Stomach (tissue), 9 donors: ENCODE results near the gene CREB5. TPM values are rescaled to one million over a fixed set of nuclear protein-coding genes. Genes with fewer than 3 reads are reported as not detected.

ENCODE experiments used
- DNase-seq, 2 donors: peaks; one replicate each; pipeline versions ENCODE4 v3.0.0 to v3.0.0-alpha.2; 2013 to 2019
- H3K27ac ChIP-seq, 5 donors: fragments of 200-600 bp in 4 of 5; sonication (generic) in 4 of 5; one replicate each; pipeline ENCODE4 v1.5.1; 2013 to 2019; ENCODE audit warnings: mild to moderate bottlenecking in 1 of 5, moderate library complexity in 1 of 5
- H3K27me3 ChIP-seq, 3 donors: fragments of 200-600 bp; sonication (generic); one replicate each; pipeline ENCODE4 v1.5.1; 2017 to 2019; ENCODE audit warnings: mixed run types in 1 of 3
- H3K36me3 ChIP-seq, 4 donors: fragments of 200-600 bp; sonication (generic); 1 replicate in 3 of 4; 2 replicates in 1 of 4; pipeline ENCODE4 v1.5.1; 2016 to 2019
- H3K4me1 ChIP-seq, 4 donors: fragments of 200-600 bp; sonication (generic); one replicate each; pipeline ENCODE4 v1.5.1; 2016 to 2019
- H3K4me3 ChIP-seq, 4 donors: fragments of 200-600 bp; sonication (generic) in 3 of 4; one replicate each; pipeline ENCODE4 v1.5.1; 2016 to 2019; ENCODE audit warnings: mild to moderate bottlenecking in 1 of 4
- H3K9me3 ChIP-seq, 4 donors: fragments of 200-600 bp; sonication (generic); one replicate each; pipeline ENCODE4 v1.5.1; 2016 to 2019
- CTCF ChIP-seq, 7 experiments: fragments of 450-650 bp in 4 of 7; fragments of 200-600 bp in 3 of 7; sonication (generic) in 3 of 7; IDR thresholded peaks; one replicate each; pipeline ENCODE4 v1.5.1; 2016 to 2019; ENCODE audit warnings: antibody characterized with exemption in 7 of 7, control low read depth in 2 of 7, mild to moderate bottlenecking in 1 of 7
- EP300 ChIP-seq: sonication (generic); formaldehyde crosslinking; IDR thresholded peaks from one replicate; pipeline ENCODE4 v1.6.1; 2017; ENCODE audit warnings: antibody characterized with exemption
- POLR2A ChIP-seq, 4 donors: fragments of 450-650 bp; IDR thresholded peaks; one replicate each; pipeline ENCODE4 v1.6.1; 2016; ENCODE audit warnings: antibody characterized with exemption in 4 of 4, control low read depth in 2 of 4, mild to moderate bottlenecking in 1 of 4, moderate library complexity in 1 of 4
- POLR2AphosphoS5 ChIP-seq, 3 donors: sonication (generic); formaldehyde crosslinking; IDR thresholded peaks; one replicate each; pipeline ENCODE4 v1.6.1; 2016; ENCODE audit warnings: antibody characterized with exemption in 3 of 3
- WGBS, 5 donors: extraction: QIAGEN DNeasy Blood & Tissue Kit in 3 of 5; methylation state at CpG; one replicate each; pipeline versions ENCODE4 v1.1.5 to v1.1.7; 2013 to 2018; 5-methylcytosine and 5-hydroxymethylcytosine counted together
- intact Hi-C: fragments of 100-400 bp; cut with DNase I; formaldehyde crosslinking; loops from one replicate; pipeline ENCODE4 v1.15.1; 2023; ENCODE audit warnings: low total_unique reads
- polyA plus RNA-seq, 3 donors: library from polyadenylated mRNA; stranded (reverse); fragments of 200-250 nt; gene quantifications; one replicate each; pipeline ENCODE4 v1.2.3, GENCODE V29; 2013
- total RNA-seq, 5 donors: library from RNA; depleted of rRNA; stranded (reverse); fragments of >200 nt; gene quantifications; one replicate each; pipeline versions ENCODE4 v1.1.0 to v1.2.3, GENCODE V29; 2014 to 2016
- donor health status: healthy with polysubstance abuse.
- donor health status: Bipolar disorder and iron deficiency.
- donor health status: healthy.

The CREB5 gene
- total and polyA plus RNA-seq, 8 donors, result 0.68 to 30.3 (median 1.5) TPM; not detected in 1

- 75 to 90% (median 88%) methylated on average over 3 of the region's 3 CpGs for WGBS, 5 donors
- no peak overlapping the region for H3K4me3 ChIP-seq
- no peak for TF ChIP-seq EP300
- no peak for TF ChIP-seq CTCF (IDR thresholded peaks at IDR 0.05)
- no peak for TF ChIP-seq POLR2AphosphoS5 (IDR thresholded peaks at IDR 0.05)
- no peak for TF ChIP-seq POLR2A (IDR thresholded peaks at IDR 0.05)
Measured at GRCh38 chr7:28745351-28745750, 333.0 kb downstream of the CREB5 start.

GRCh38 chr7:28747404-28747803 lies 335.1 kb downstream of the CREB5 start:
- Histone ChIP-seq H3K36me3 (no peaks in the 10 kb centered on the region), H3K4me3 (no peak overlapping the region)
- 66 to 72% (median 71%) methylated on average over 5 of the region's 5 CpGs for WGBS, 5 donors

More at GRCh38 chr7:28745351-28745750, 333.0 kb downstream of the CREB5 start:
- Histone ChIP-seq H3K27ac (no peak overlapping the region), H3K4me1 (peaks cover 0 to 5% (median 0%) of the 10 kb centered on the region in 4 donors), H3K36me3 (no peaks in the 10 kb centered on the region), H3K9me3 (no peaks in the 10 kb centered on the region), H3K27me3 (no peaks in the 10 kb centered on the region)
- intact Hi-C loops, result no loop called here
- no peak for DNase-seq

GRCh38 chr7:28747854-28748253 lies 335.5 kb downstream of the CREB5 start:
- TF ChIP-seq CTCF (IDR thresholded peaks at IDR 0.05) (no peak), EP300 (no peak), POLR2AphosphoS5 (IDR thresholded peaks at IDR 0.05) (no peak), POLR2A (IDR thresholded peaks at IDR 0.05) (no peak)

More at GRCh38 chr7:28747404-28747803, 335.1 kb downstream of the CREB5 start:
- Histone ChIP-seq H3K27me3 (no peaks in the 10 kb centered on the region), H3K4me1 (peaks cover 0 to 5% (median 0%) of the 10 kb centered on the region in 4 donors), H3K27ac (no peak overlapping the region), H3K9me3 (no peaks in the 10 kb centered on the region)
- no peak for DNase-seq
- intact Hi-C loops, result no loop called here
- TF ChIP-seq POLR2A (IDR thresholded peaks at IDR 0.05), result no peak
- no peak for TF ChIP-seq CTCF (IDR thresholded peaks at IDR 0.05)
- TF ChIP-seq EP300, result no peak
- TF ChIP-seq POLR2AphosphoS5 (IDR thresholded peaks at IDR 0.05), result no peak

GRCh38 chr7:28748346-28748745 lies 336.0 kb downstream of the CREB5 start:
- no peak for DNase-seq
- 84 to 91% (median 90%) methylated on average over 4 of the region's 4 CpGs for WGBS, 5 donors
- intact Hi-C loops, result no loop called here
- no peak for TF ChIP-seq POLR2AphosphoS5 (IDR thresholded peaks at IDR 0.05)
- no peak for TF ChIP-seq EP300
- TF ChIP-seq POLR2A (IDR thresholded peaks at IDR 0.05), result no peak
- no peak for TF ChIP-seq CTCF (IDR thresholded peaks at IDR 0.05)
- H3K4me3 ChIP-seq, result no peak overlapping the region
- H3K36me3 ChIP-seq, result no peaks in the 10 kb centered on the region
- peaks cover 0 to 5% (median 0%) of the 10 kb centered on the region in 4 donors for H3K4me1 ChIP-seq
- no peaks in the 10 kb centered on the region for H3K9me3 ChIP-seq
- no peak overlapping the region for H3K27ac ChIP-seq
- no peaks in the 10 kb centered on the region for H3K27me3 ChIP-seq

More at GRCh38 chr7:28747854-28748253, 335.5 kb downstream of the CREB5 start:
- H3K27ac ChIP-seq, result no peak overlapping the region
- no peaks in the 10 kb centered on the region for H3K27me3 ChIP-seq
- intact Hi-C loops, result no loop called here
- H3K4me1 ChIP-seq, result peaks cover 0 to 5% (median 0%) of the 10 kb centered on the region in 4 donors
- no peaks in the 10 kb centered on the region for H3K9me3 ChIP-seq
- 64 to 86% (median 75%) methylated on average over 3 of the region's 3 CpGs for WGBS, 5 donors
- no peaks in the 10 kb centered on the region for H3K36me3 ChIP-seq
- no peak overlapping the region for H3K4me3 ChIP-seq
- DNase-seq, result no peak
